ENCODE data around the gene SLC38A8. TPM values are rescaled to one million over a fixed set of nuclear protein-coding genes. Genes with fewer than 3 reads are reported as not detected.

Gene SLC38A8
- polyA plus RNA-seq, 2 of the 4 experiments (the other 2 are of a cell fraction) = not detected

DNA sequence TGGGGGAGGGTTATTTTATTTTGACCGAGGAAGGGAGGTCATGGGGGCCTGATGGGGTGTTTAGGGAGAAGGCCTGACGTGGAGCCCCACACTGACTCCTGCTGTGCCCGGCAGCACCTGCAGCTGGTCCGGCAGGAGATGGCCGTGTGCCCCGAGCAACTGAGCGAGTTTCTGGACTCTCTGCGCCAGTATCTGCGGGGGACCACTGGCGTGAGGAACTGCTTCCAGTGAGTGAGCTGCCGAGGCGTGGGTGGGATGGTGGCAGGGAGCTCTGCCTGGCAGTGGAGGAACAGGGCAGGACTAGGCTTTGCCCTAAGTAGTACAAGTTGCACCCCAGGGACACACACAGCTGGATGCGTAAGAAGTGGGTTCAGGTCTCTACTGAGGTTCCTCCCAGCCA lies 44.5 kb downstream of the SLC38A8 start:
- DNase-seq (ENCODE audit: low read depth in 1 of 2, low spot score in 1 of 2) (no peak), FAIRE-seq (no peak), ATAC-seq (no peak)
- H3K4me3 ChIP-seq = no peak overlapping the region
- ChIA-PET CTCF (interaction anchor here (0.9 to 1.9 kb wide), 5 partner anchors 12 to 64 kb away, joined by 3 to 4 read pairs (median 4); no protein-coding TSS in a partner anchor), POLR2A (no interaction called here)
- no peak for TF ChIP-seq EP300 (IDR thresholded peaks at IDR 0.05)
- TF ChIP-seq, protein P1, sequence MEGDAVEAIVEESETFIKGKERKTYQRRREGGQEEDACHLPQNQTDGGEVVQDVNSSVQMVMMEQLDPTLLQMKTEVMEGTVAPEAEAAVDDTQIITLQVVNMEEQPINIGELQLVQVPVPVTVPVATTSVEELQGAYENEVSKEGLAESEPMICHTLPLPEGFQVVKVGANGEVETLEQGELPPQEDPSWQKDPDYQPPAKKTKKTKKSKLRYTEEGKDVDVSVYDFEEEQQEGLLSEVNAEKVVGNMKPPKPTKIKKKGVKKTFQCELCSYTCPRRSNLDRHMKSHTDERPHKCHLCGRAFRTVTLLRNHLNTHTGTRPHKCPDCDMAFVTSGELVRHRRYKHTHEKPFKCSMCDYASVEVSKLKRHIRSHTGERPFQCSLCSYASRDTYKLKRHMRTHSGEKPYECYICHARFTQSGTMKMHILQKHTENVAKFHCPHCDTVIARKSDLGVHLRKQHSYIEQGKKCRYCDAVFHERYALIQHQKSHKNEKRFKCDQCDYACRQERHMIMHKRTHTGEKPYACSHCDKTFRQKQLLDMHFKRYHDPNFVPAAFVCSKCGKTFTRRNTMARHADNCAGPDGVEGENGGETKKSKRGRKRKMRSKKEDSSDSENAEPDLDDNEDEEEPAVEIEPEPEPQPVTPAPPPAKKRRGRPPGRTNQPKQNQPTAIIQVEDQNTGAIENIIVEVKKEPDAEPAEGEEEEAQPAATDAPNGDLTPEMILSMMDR (IDR thresholded peaks at IDR 0.05) = no peak
- no peak for TF ChIP-seq SMC3 (IDR thresholded peaks at IDR 0.05)
- no peak for TF ChIP-seq ZC3H11A (IDR thresholded peaks at IDR 0.05)
- TF ChIP-seq KDM1A (IDR thresholded peaks at IDR 0.05; ENCODE audit: low read depth) = no peak
- no peak for TF ChIP-seq EHMT2 (IDR thresholded peaks at IDR 0.05; ENCODE audit: low read depth)
- no peak for TF ChIP-seq TP53 (CRISPR knock-in tag; IDR thresholded peaks at IDR 0.05)
- TF ChIP-seq, protein P2, sequence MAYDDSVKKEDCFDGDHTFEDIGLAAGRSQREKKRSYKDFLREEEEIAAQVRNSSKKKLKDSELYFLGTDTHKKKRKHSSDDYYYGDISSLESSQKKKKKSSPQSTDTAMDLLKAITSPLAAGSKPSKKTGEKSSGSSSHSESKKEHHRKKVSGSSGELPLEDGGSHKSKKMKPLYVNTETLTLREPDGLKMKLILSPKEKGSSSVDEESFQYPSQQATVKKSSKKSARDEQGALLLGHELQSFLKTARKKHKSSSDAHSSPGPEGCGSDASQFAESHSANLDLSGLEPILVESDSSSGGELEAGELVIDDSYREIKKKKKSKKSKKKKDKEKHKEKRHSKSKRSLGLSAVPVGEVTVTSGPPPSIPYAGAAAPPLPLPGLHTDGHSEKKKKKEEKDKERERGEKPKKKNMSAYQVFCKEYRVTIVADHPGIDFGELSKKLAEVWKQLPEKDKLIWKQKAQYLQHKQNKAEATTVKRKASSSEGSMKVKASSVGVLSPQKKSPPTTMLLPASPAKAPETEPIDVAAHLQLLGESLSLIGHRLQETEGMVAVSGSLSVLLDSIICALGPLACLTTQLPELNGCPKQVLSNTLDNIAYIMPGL (CRISPR knock-in tag; IDR thresholded peaks at IDR 0.05; ENCODE audit: borderline replicate concordance) = no peak
- TF ChIP-seq, protein P3, sequence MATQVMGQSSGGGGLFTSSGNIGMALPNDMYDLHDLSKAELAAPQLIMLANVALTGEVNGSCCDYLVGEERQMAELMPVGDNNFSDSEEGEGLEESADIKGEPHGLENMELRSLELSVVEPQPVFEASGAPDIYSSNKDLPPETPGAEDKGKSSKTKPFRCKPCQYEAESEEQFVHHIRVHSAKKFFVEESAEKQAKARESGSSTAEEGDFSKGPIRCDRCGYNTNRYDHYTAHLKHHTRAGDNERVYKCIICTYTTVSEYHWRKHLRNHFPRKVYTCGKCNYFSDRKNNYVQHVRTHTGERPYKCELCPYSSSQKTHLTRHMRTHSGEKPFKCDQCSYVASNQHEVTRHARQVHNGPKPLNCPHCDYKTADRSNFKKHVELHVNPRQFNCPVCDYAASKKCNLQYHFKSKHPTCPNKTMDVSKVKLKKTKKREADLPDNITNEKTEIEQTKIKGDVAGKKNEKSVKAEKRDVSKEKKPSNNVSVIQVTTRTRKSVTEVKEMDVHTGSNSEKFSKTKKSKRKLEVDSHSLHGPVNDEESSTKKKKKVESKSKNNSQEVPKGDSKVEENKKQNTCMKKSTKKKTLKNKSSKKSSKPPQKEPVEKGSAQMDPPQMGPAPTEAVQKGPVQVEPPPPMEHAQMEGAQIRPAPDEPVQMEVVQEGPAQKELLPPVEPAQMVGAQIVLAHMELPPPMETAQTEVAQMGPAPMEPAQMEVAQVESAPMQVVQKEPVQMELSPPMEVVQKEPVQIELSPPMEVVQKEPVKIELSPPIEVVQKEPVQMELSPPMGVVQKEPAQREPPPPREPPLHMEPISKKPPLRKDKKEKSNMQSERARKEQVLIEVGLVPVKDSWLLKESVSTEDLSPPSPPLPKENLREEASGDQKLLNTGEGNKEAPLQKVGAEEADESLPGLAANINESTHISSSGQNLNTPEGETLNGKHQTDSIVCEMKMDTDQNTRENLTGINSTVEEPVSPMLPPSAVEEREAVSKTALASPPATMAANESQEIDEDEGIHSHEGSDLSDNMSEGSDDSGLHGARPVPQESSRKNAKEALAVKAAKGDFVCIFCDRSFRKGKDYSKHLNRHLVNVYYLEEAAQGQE (IDR thresholded peaks at IDR 0.05) = no peak
- no peak for TF ChIP-seq RCOR1 (IDR thresholded peaks at IDR 0.05; ENCODE audit: low read depth, low read length)
- TF ChIP-seq ZFP36 (IDR thresholded peaks at IDR 0.05; ENCODE audit: borderline replicate concordance, partially characterized antibody) = no peak
- TF ChIP-seq RAD21 (conservative IDR thresholded peaks at IDR 0.05 in 1 of 2, IDR thresholded peaks at IDR 0.05 in 1 of 2) = no peak
- TF ChIP-seq, protein P4, sequence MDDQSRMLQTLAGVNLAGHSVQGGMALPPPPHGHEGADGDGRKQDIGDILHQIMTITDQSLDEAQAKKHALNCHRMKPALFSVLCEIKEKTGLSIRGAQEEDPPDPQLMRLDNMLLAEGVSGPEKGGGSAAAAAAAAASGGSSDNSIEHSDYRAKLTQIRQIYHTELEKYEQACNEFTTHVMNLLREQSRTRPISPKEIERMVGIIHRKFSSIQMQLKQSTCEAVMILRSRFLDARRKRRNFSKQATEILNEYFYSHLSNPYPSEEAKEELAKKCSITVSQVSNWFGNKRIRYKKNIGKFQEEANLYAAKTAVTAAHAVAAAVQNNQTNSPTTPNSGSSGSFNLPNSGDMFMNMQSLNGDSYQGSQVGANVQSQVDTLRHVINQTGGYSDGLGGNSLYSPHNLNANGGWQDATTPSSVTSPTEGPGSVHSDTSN (IDR thresholded peaks at IDR 0.05) = no peak
- TF ChIP-seq, protein P5, sequence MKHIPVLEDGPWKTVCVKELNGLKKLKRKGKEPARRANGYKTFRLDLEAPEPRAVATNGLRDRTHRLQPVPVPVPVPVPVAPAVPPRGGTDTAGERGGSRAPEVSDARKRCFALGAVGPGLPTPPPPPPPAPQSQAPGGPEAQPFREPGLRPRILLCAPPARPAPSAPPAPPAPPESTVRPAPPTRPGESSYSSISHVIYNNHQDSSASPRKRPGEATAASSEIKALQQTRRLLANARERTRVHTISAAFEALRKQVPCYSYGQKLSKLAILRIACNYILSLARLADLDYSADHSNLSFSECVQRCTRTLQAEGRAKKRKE (CRISPR knock-in tag; IDR thresholded peaks at IDR 0.05; ENCODE audit: low read depth) = no peak
- TF ChIP-seq, protein P6, sequence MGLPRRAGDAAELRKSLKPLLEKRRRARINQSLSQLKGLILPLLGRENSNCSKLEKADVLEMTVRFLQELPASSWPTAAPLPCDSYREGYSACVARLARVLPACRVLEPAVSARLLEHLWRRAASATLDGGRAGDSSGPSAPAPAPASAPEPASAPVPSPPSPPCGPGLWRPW (IDR thresholded peaks at IDR 0.05) = no peak
- H3K27ac ChIP-seq = no peak overlapping the region
- H3K4me1 ChIP-seq = peaks cover 11% of the 10 kb centered on the region
- no peak overlapping the region for H3K4me2 ChIP-seq
- 89% methylated on average over 9 of the region's 13 CpGs for WGBS (ENCODE audit: missing lambda C conversion rate)
- no peaks in the 10 kb centered on the region for H3K9me3 ChIP-seq
